Activated T-cell treated with anti-CD3 and anti-CD28 coated beads, Interleukin-2, amount 50 U/mL, for 72 hours (primary cell): ENCODE results near the gene PUDP. TPM values are rescaled to one million over a fixed set of nuclear protein-coding genes. Genes with fewer than 3 reads are reported as not detected.
"Not testable (repeated sequence)": the region's sequence is repeated elsewhere in the genome, so short reads cannot be mapped to it uniquely, and the experiment has no call there.

Experiments
- ATAC-seq, 2 donors: fragments of 150-1000 bp; cut with Tn5 transposase; replicated peaks in 1 of 2; 2 replicates each; pipeline ENCODE4 v1.10.0; 2021; ENCODE audit warnings: moderate library complexity in 2 of 2, mild to moderate bottlenecking in 1 of 2
- DNase-seq, 2 donors: peaks; one replicate each; pipeline ENCODE4 v3.0.0; 2021 to 2022; ENCODE audit warnings: mixed read lengths in 1 of 2
- H3K27ac Mint-ChIP-seq: one replicate; pipeline ENCODE4 v1.8.0; 2022; ENCODE audit warnings: mild to moderate bottlenecking, moderate library complexity, mixed read lengths
- H3K27me3 Mint-ChIP-seq: one replicate; pipeline ENCODE4 v1.8.0; 2022; ENCODE audit warnings: low read depth, mixed read lengths
- H3K36me3 Mint-ChIP-seq, 2 donors: one replicate each; pipeline ENCODE4 v1.8.0; 2022; ENCODE audit warnings: mixed read lengths in 2 of 2, mild to moderate bottlenecking in 1 of 2; ENCODE audit not compliant: insufficient read depth in 2 of 2
- H3K4me1 Mint-ChIP-seq: one replicate; pipeline ENCODE4 v1.8.0; 2022; ENCODE audit warnings: low read depth, mixed read lengths
- H3K4me3 Mint-ChIP-seq, 2 donors: one replicate each; pipeline ENCODE4 v1.8.0; 2022; ENCODE audit warnings: mild to moderate bottlenecking in 2 of 2, mixed read lengths in 2 of 2, moderate library complexity in 2 of 2
- H3K9me3 Mint-ChIP-seq, 2 donors: one replicate each; pipeline ENCODE4 v1.8.0; 2022; ENCODE audit warnings: mixed read lengths in 2 of 2
- total RNA-seq, 2 donors: library from RNA; stranded (reverse); gene quantifications; one replicate each; pipeline ENCODE4 v1.2.3, GENCODE V29; 2022

The PUDP gene
- 10 to 100 TPM; 13.2 to 22.3 TPM for total RNA-seq

DNA sequence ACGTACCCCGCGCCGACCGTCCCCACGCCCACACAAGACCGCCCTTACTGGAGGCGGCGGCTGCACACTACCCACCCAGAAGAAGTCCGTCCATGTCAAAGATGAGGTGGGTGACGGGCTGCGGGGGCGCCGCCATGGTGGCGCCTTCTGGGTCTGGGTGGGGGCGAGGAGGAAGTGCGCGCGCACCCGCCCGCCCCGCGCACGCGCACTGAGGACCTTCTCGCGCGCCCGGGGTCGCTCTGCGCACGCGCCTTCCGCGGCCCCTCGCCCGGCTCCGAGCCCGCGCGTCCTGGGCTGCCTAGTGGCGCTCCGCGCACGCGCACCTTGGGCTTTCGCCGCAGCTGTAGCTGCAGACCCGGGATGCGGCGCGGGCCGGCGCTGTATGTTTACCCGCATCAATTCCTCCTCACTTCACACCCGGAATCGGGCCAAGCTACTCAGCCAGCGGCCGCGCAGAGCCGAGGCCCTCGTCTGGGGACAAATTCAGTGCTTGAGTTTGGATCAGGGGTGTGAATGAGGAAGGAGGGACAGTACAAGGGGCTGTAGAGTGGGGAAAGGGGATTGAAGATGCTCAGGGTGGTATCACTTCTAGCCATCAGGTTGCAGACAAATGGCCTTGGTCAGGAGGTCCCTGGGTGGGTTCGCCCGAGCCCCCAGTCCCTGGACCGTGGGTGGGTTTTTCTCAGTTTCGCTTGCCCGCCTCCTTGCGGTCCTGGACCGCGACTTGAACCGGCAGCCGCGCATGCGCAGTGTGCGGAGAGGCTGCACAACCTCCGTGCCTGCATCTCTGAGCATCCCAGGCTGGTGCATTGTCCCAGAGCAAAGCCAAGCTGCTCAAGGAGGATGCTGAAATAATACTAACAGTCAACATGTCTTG is at the start of gene PUDP:
PUDP (minus strand) TSS at position 176 of the 877 bp plus-strand sequence; CDS start at position 136, 40 bp downstream.
- Mint-ChIP-seq H3K27me3 (peaks cover 2% of the 10 kb centered on the region), H3K27ac (peak within 1 kb of the TSS; percentile 92), H3K4me1 (peaks cover 39% of the 10 kb centered on the region), H3K9me3 (no peaks in the 10 kb centered on the region), H3K36me3 (no peaks in the 10 kb centered on the region), H3K4me3 (peak within 1 kb of the TSS; percentile 85 to 86)
- ATAC-seq: peak; percentile 90 to 93
- DNase-seq: peak; percentile 87 to 91

GRCh38 chrX:7194606-7195005 is 46.7 kb upstream of the PUDP start:
- Mint-ChIP-seq H3K27me3 (no peaks in the 10 kb centered on the region), H3K36me3 (peaks cover 0 to 1% of the 10 kb centered on the region in 2 donors), H3K27ac (no peak overlapping the region), H3K4me3 (no peak overlapping the region), H3K4me1 (no peaks in the 10 kb centered on the region), H3K9me3 (peaks cover 0 to 2% of the 10 kb centered on the region in 2 donors)
- no peak for ATAC-seq
- DNase-seq: no peak

- peaks cover 0 to 2% of the 10 kb centered on the region in 2 donors for H3K9me3 Mint-ChIP-seq
- no peaks in the 10 kb centered on the region for H3K27me3 Mint-ChIP-seq
- no peak overlapping the region for H3K27ac Mint-ChIP-seq
- peaks cover 0 to 1% of the 10 kb centered on the region in 2 donors for H3K36me3 Mint-ChIP-seq
- H3K4me1 Mint-ChIP-seq: no peaks in the 10 kb centered on the region
- no peak for DNase-seq
- ATAC-seq: no peak
- no peak overlapping the region for H3K4me3 Mint-ChIP-seq
Measured at GRCh38 chrX:7192871-7193270, 44.9 kb upstream of the PUDP start.

DNA sequence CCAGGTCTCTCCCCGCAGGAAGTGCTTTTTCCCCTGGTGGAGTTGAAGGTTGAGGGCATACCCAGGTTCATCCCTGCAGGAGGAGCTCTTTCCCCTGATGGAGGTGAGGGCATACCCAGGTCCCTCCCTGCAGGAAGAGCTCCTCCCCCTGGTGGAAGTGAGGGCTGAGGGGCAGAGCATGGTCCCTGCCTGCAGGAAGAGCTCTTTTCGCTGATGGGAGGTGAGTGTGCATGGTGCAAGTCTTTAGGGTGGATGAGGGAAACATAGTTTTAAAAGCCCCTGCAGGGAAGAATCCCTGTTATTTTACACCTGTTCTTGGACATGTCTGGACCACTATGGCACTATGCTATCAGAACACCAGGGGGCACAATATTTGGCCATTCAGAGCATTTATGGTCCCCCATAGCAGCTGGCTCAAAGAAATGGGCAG is 43.7 kb upstream of the PUDP start:
- Mint-ChIP-seq H3K4me3 (no peak overlapping the region), H3K27me3 (no peaks in the 10 kb centered on the region), H3K27ac (no peak overlapping the region), H3K4me1 (no peaks in the 10 kb centered on the region), H3K9me3 (peaks cover 0 to 2% of the 10 kb centered on the region in 2 donors), H3K36me3 (peaks cover 0 to 1% of the 10 kb centered on the region in 2 donors)
- ATAC-seq (no peak), DNase-seq (no peak)

GRCh38 chrX:7190157-7190556 is 42.2 kb upstream of the PUDP start:
- H3K9me3 Mint-ChIP-seq: peaks cover 0 to 2% of the 10 kb centered on the region in 2 donors

DNA sequence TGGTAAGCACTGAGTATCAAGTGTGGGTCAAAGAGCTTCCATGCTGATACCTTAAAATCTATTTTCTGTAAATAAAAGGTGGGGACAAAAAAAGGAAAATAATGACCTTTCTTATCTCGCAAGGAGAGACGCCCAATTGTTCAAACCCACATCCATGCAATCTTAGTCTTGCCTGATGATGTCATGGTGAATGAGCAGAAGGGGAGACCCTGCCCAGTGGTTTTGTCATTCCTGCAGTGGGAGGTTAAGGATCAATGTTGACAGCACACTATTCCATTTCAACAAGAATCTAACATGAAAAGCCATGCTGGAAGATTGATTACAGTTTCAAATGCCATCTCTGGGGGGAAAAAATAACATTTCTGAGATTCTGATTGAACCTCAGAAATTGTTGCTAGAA is 40.7 kb upstream of the PUDP start:
- Mint-ChIP-seq H3K4me1 (no peaks in the 10 kb centered on the region), H3K27ac (no peak overlapping the region), H3K36me3 (peaks cover 0 to 1% of the 10 kb centered on the region in 2 donors), H3K27me3 (no peaks in the 10 kb centered on the region), H3K9me3 (peaks cover 0 to 2% of the 10 kb centered on the region in 2 donors), H3K4me3 (no peak overlapping the region)
- ATAC-seq: no peak
- DNase-seq: no peak

More at GRCh38 chrX:7190157-7190556, 42.2 kb upstream of the PUDP start:
- no peak for ATAC-seq
- Mint-ChIP-seq H3K4me3 (no peak overlapping the region), H3K27ac (no peak overlapping the region), H3K36me3 (peaks cover 0 to 1% of the 10 kb centered on the region in 2 donors), H3K27me3 (no peaks in the 10 kb centered on the region), H3K4me1 (no peaks in the 10 kb centered on the region)
- DNase-seq: no peak

- Mint-ChIP-seq H3K27me3 (no peaks in the 10 kb centered on the region), H3K36me3 (peaks cover 0 to 1% of the 10 kb centered on the region in 2 donors), H3K4me3 (no peak overlapping the region), H3K9me3 (peaks cover 0 to 2% of the 10 kb centered on the region in 2 donors), H3K27ac (no peak overlapping the region), H3K4me1 (no peaks in the 10 kb centered on the region)
- ATAC-seq (no peak), DNase-seq (no peak)
Measured at GRCh38 chrX:7184816-7185215, 36.9 kb upstream of the PUDP start.

- ATAC-seq (peak in 1 of 2 donors; percentile 52), DNase-seq (no peak)
- Mint-ChIP-seq H3K4me1 (peaks cover 5% of the 10 kb centered on the region), H3K27me3 (no peaks in the 10 kb centered on the region), H3K4me3 (no peak overlapping the region), H3K36me3 (no peaks in the 10 kb centered on the region), H3K27ac (peak overlapping the region; percentile 21), H3K9me3 (no peaks in the 10 kb centered on the region)
Measured at GRCh38 chrX:7179446-7179845, 31.5 kb upstream of the PUDP start.

DNA sequence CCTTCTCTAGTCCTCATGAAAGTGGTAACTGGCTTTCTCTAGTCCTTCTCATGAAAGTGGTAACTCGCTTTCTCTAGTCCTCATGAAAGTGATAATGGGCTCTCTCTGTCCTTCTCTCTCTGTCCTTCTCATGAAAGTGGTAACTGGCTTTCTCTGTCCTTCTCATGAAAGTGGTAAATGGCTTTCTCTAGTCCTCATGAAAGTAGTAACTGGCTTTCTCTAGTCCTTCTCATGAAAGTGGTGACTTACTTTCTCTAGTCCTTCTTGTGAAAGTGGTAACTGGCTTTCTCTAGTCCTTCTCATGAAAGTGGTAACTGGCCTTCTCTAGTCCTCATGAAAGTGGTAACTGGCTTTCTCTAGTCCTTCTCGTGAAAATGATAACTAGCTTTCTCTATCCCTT is 30.9 kb upstream of the PUDP start:
- not testable (repeated sequence) for H3K9me3 Mint-ChIP-seq

DNA sequence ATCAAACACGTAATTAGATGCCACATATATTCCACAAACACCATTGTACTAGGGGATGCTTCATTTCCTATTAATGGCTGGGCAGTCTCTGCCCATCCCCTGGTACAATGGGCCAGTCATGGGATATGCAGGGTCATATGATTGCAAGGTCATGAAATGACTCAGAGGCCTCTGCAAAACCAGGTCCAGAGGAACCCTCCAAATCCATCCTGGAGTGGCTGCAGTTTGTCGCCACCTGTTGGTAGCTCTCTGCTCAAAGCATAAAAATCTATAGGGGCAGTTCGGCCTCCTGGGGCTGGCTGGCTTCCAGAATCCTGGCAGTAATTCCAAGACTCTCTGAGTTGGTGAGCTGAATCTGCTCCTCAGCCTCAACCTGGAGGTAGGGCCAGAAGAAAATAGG is 22.9 kb upstream of the PUDP start:
- Mint-ChIP-seq H3K27me3 (no peaks in the 10 kb centered on the region), H3K9me3 (no peaks in the 10 kb centered on the region), H3K27ac (no peak overlapping the region), H3K4me3 (no peak overlapping the region), H3K4me1 (no peaks in the 10 kb centered on the region), H3K36me3 (no peaks in the 10 kb centered on the region)
- ATAC-seq (peak; percentile 37 to 44), DNase-seq (peak; percentile 24 to 29)

More for the DNA sequence above, 30.9 kb upstream of the PUDP start:
- ATAC-seq, H3K27ac Mint-ChIP-seq, H3K27me3 Mint-ChIP-seq, DNase-seq, H3K4me3 Mint-ChIP-seq, H3K36me3 Mint-ChIP-seq, H3K4me1 Mint-ChIP-seq: not testable (repeated sequence)

- no peak overlapping the region for H3K27ac Mint-ChIP-seq
- ATAC-seq: no peak
- DNase-seq: no peak
- H3K36me3 Mint-ChIP-seq: no peaks in the 10 kb centered on the region
- no peaks in the 10 kb centered on the region for H3K9me3 Mint-ChIP-seq
- H3K4me3 Mint-ChIP-seq: no peak overlapping the region
- H3K4me1 Mint-ChIP-seq: no peaks in the 10 kb centered on the region
- no peaks in the 10 kb centered on the region for H3K27me3 Mint-ChIP-seq
Measured at GRCh38 chrX:7169627-7170026, 21.7 kb upstream of the PUDP start.

DNA sequence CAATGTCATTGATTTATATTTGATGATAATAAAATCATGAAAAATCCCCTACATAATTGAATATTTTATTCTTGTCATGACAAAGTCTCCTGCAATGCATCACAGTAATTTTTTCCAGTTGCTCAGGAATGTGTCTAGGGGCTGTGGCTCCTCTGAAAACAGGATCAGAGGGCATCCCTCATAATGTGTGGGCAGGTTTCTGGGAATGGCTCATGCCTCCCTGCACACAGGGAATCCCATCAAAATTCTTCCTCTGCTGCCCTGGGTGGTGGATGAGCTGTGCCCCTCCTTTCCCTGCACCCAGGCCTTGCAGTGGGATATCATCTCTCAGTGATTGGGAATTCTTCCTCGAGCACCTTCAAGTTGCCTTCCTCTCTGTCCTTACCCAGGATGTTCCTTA is 20.4 kb upstream of the PUDP start:
- Mint-ChIP-seq H3K4me3 (no peak overlapping the region), H3K4me1 (no peaks in the 10 kb centered on the region), H3K36me3 (no peaks in the 10 kb centered on the region), H3K27ac (no peak overlapping the region), H3K9me3 (no peaks in the 10 kb centered on the region), H3K27me3 (no peaks in the 10 kb centered on the region)
- ATAC-seq: no peak
- no peak for DNase-seq

DNA sequence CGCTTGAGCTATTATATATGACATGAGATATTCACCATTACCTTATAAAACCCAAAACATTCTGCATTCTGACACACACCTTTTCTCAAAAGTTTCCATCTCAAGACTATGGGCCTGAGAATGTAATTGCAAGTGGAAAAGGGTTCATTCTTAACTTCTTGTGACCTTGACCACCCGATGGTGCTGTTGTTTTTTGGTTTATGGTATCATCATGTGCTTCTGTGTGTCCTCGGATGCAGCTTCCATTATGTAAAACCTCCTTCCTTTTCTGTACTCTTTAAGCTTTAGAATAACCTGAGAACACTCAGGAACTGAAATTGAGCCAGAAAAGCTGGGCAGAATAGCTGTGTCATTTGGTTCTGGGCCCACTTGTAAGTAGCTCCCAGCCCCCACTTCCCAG is 16.2 kb upstream of the PUDP start:
- DNase-seq (no peak), ATAC-seq (no peak)
- no peak overlapping the region for H3K4me3 Mint-ChIP-seq
- H3K9me3 Mint-ChIP-seq: no peaks in the 10 kb centered on the region
- no peak overlapping the region for H3K27ac Mint-ChIP-seq
- no peaks in the 10 kb centered on the region for H3K4me1 Mint-ChIP-seq
- no peaks in the 10 kb centered on the region for H3K27me3 Mint-ChIP-seq
- no peaks in the 10 kb centered on the region for H3K36me3 Mint-ChIP-seq
